Effector memory CD4-positive, alpha-beta T cell (primary cell): ENCODE results near the gene GPR139.

ENCODE experiments used
- DNase-seq, 3 donors: peaks; one replicate each; pipeline ENCODE4 v3.0.0-alpha.2; 2020
- H3K27ac ChIP-seq: 2 replicates; pipeline ENCODE4 v1.7.0; 2013; ENCODE audit warnings: mild to moderate bottlenecking, low read length, moderate library complexity; ENCODE audit not compliant: insufficient read depth, poor library complexity, severe bottlenecking
- H3K27me3 ChIP-seq: replicated peaks from 2 replicates; pipeline ENCODE4 v1.7.0; 2013; ENCODE audit warnings: mild to moderate bottlenecking, low read length; ENCODE audit not compliant: insufficient read depth, control insufficient read depth, poor library complexity, severe bottlenecking
- H3K36me3 ChIP-seq: 2 replicates; pipeline ENCODE4 v1.7.0; 2013; ENCODE audit warnings: mild to moderate bottlenecking, low read length, moderate library complexity; ENCODE audit not compliant: control insufficient read depth, insufficient read depth
- H3K4me1 ChIP-seq: 2 replicates; pipeline ENCODE4 v1.7.0; 2013; ENCODE audit warnings: low read length, mild to moderate bottlenecking; ENCODE audit not compliant: control insufficient read depth, insufficient read depth, poor library complexity, severe bottlenecking
- H3K4me3 ChIP-seq: 2 replicates; pipeline ENCODE4 v1.7.0; 2013; ENCODE audit warnings: low read length, low read depth, mild to moderate bottlenecking; ENCODE audit not compliant: insufficient read depth, poor library complexity, severe bottlenecking
- H3K9me3 ChIP-seq: 2 replicates; pipeline ENCODE4 v1.7.0; 2013; ENCODE audit warnings: mild to moderate bottlenecking, low read length, moderate library complexity; ENCODE audit not compliant: control insufficient read depth
- total RNA-seq, 3 donors: gene quantifications; one replicate each; lab custom pipeline; 2026; lab: John Stamatoyannopoulos, UW

Gene GPR139
- total RNA-seq = 0 reads per million in 3 donors

- Histone ChIP-seq H3K4me3 (no peak within 1 kb of the TSS), H3K9me3 (no peaks in the 10 kb centered on the region), H3K36me3 (no peaks in the 10 kb centered on the region), H3K27me3 (no peaks in the 10 kb centered on the region), H3K4me1 (no peaks in the 10 kb centered on the region), H3K27ac (no peak within 1 kb of the TSS)
- DNase-seq = no peak
Measured at GRCh38 chr16:20073203-20074098, at the start of gene GPR139. GPR139 (minus strand) TSS chr16:20073890; CDS start chr16:20073616, 274 bp downstream.

- Histone ChIP-seq H3K9me3 (no peaks in the 10 kb centered on the region), H3K36me3 (no peaks in the 10 kb centered on the region), H3K27me3 (no peaks in the 10 kb centered on the region), H3K4me1 (no peaks in the 10 kb centered on the region), H3K27ac (no peak overlapping the region), H3K4me3 (no peak overlapping the region)
- no peak for DNase-seq
Measured at GRCh38 chr16:20122011-20122410, 48.3 kb upstream of the GPR139 start.

GRCh38 chr16:20114356-20114755, 40.7 kb upstream of the GPR139 start:
- no peaks in the 10 kb centered on the region for H3K36me3 ChIP-seq
- H3K27ac ChIP-seq = no peak overlapping the region
- no peaks in the 10 kb centered on the region for H3K9me3 ChIP-seq
- no peak overlapping the region for H3K4me3 ChIP-seq
- DNase-seq = no peak
- H3K27me3 ChIP-seq = no peaks in the 10 kb centered on the region
- no peaks in the 10 kb centered on the region for H3K4me1 ChIP-seq

DNA sequence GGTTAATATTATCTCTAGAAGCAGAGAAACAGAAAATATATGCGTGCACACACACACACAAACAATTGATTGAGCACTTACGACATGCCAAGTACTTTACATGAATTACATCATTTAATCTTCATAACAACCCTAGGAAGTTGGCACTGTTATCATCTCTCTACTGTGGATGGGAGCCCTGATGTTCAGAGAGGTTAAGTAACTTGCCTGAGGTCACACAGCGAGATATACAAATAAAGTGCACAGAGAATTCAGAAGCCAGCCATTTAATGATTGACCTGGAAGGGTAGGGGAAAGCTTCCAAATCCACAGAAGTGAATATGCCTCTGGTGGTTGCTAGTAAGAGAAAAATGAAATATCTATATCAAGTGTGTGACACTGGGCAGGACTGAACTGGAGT, 37.5 kb upstream of the GPR139 start:
- Histone ChIP-seq H3K27me3 (no peaks in the 10 kb centered on the region), H3K9me3 (no peaks in the 10 kb centered on the region), H3K27ac (no peak overlapping the region), H3K4me1 (no peaks in the 10 kb centered on the region), H3K4me3 (no peak overlapping the region), H3K36me3 (no peaks in the 10 kb centered on the region)
- DNase-seq = no peak

DNA sequence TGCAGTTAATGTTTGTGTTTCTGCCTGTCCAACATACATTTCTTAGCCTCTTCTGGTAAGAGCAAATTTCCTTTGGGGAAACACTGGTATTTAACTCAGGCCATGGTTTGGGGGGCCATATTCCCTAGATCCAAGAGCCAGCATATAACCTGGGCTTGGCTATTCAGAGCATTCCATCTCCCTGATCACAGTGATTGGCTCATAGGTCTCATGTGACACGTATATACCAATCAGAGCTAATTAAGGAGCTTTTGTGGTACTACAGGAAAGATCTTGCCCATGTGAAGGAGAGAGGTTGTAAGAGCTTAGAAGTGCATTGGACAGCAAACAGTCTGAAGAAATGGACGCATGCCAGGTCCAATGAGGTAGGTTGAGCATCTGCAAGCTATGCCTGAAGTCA, 33.4 kb upstream of the GPR139 start:
- Histone ChIP-seq H3K4me1 (no peaks in the 10 kb centered on the region), H3K4me3 (no peak overlapping the region), H3K9me3 (no peaks in the 10 kb centered on the region), H3K27me3 (no peaks in the 10 kb centered on the region), H3K36me3 (no peaks in the 10 kb centered on the region), H3K27ac (no peak overlapping the region)
- DNase-seq = no peak

DNA sequence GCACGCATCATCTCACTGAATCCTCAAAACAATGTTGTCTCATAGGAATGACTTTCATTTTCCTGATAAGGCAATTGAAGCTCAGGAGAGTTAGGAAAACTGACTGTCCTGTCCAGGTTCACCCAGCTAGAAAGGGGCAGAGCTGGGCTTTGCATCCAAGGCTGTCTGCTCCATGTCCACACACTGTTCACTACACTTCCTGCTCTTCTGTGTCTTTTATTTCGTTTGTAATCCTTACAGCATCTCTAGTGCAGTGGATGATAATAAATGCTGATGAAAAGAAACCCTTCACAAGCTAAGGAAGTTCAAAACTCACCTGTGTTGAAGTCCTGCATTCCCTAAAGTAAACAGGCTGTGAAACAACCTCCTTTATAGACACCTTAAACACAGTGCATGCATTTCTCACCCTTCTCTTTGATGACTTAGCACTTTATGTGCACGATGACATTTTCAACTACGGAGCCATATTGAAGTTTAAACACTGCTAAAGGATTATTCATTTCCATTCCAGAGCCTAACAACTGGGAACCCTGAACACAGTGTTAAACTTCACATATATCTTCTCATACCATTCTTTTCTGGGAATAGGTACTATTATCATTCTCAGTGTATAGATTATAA, 31.0 kb upstream of the GPR139 start:
- DNase-seq = no peak

GRCh38 chr16:20102521-20102920, 28.8 kb upstream of the GPR139 start:
- no peaks in the 10 kb centered on the region for H3K36me3 ChIP-seq
- no peaks in the 10 kb centered on the region for H3K27me3 ChIP-seq
- H3K27ac ChIP-seq = no peak overlapping the region
- H3K4me1 ChIP-seq = no peaks in the 10 kb centered on the region
- H3K4me3 ChIP-seq = no peak overlapping the region
- H3K9me3 ChIP-seq = no peaks in the 10 kb centered on the region
- no peak for DNase-seq

More for the DNA sequence above, 31.0 kb upstream of the GPR139 start:
- Histone ChIP-seq H3K27me3 (no peaks in the 10 kb centered on the region), H3K36me3 (no peaks in the 10 kb centered on the region), H3K4me1 (no peaks in the 10 kb centered on the region), H3K27ac (no peak overlapping the region), H3K4me3 (no peak overlapping the region), H3K9me3 (no peaks in the 10 kb centered on the region)

DNA sequence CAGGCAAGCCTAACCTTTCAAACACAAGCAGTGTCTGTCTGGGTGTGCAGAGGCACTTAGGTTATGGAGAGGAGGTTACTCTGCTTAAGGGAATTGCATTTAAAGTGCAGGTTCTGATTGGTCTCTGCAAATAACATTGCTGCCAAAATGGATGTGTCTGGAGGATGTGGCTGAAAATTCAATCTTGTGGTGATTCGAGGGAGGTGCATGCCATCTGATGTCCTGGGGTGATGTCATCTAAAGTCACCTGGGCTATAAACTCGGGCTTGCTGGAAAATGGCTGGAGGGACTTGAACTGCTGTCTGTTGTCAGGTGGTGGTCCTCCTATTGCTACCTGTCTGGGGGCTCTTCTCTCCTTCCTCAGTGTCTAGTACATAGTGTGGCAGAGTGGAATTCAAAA, 28.3 kb upstream of the GPR139 start:
- Histone ChIP-seq H3K9me3 (no peaks in the 10 kb centered on the region), H3K36me3 (no peaks in the 10 kb centered on the region), H3K4me3 (no peak overlapping the region), H3K27ac (no peak overlapping the region), H3K4me1 (no peaks in the 10 kb centered on the region), H3K27me3 (no peaks in the 10 kb centered on the region)
- DNase-seq = no peak

DNA sequence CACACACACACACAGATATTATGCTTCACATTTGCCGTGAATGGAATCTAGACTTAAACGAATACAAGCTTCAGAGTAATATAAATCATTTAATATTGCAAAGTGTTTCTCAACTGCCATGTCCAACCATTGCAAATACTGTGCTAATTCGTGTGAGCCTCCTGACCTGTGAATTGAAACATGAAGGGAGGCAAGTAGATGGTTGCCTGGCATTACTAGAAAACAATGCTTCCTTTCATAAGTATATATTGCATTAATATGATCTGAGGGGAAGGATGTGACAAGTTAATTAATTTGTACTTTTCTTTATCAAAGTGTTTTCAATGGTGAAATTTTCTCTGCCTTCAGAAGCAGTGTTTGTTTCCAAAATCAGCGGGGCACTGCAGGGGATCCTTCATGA, 25.7 kb upstream of the GPR139 start:
- no peak overlapping the region for H3K4me3 ChIP-seq
- H3K4me1 ChIP-seq = no peaks in the 10 kb centered on the region
- no peak overlapping the region for H3K27ac ChIP-seq
- no peak for DNase-seq
- H3K9me3 ChIP-seq = no peaks in the 10 kb centered on the region
- H3K27me3 ChIP-seq = no peaks in the 10 kb centered on the region
- no peaks in the 10 kb centered on the region for H3K36me3 ChIP-seq

DNA sequence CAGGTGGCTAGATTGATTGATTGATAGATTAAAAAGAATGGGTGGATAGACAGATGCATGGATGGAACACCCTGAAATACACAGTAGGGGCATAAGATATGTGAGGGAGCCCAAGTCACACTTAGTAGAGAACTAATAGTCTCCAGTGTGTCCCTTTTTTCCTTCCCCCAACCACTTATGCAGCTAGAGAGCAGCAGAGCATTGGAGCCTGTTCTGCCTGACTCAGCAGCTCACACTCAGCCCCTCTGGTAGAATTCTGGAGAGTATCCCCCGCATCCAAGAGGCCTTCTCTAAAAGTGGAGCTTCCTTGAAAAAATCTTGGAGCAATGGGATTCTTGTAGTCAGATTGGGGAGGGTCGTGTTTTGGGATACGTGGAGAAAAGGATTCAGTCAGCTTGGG, 20.5 kb upstream of the GPR139 start:
- H3K27ac ChIP-seq = no peak overlapping the region
- H3K36me3 ChIP-seq = no peaks in the 10 kb centered on the region
- no peaks in the 10 kb centered on the region for H3K27me3 ChIP-seq
- no peaks in the 10 kb centered on the region for H3K4me1 ChIP-seq
- DNase-seq = no peak
- H3K4me3 ChIP-seq = no peak overlapping the region
- no peaks in the 10 kb centered on the region for H3K9me3 ChIP-seq
